MM.1S (cell line): ENCODE measurements around the gene TNFRSF13B.

Experiments used
- DNase-seq: peaks from one replicate; pipeline ENCODE4 v3.0.0-alpha.2; 2015
- H2AFZ ChIP-seq: fragments of 300-600 bp; sonication (generic); 2 replicates; pipeline ENCODE4 v1.6.0; 2016; ENCODE audit warnings: antibody characterized with exemption, low read length
- H3F3A ChIP-seq: fragments of 300-600 bp; sonication (generic); 2 replicates; pipeline ENCODE4 v1.6.1; 2016; ENCODE audit warnings: mild to moderate bottlenecking, antibody characterized with exemption, low read length, moderate library complexity, mixed read lengths; ENCODE audit not compliant: insufficient read depth
- H3K27ac ChIP-seq: fragments of 300-600 bp; sonication (generic); 2 replicates; pipeline ENCODE4 v1.5.1; 2016; ENCODE audit warnings: mild to moderate bottlenecking, low read length
- H3K27me3 ChIP-seq: fragments of 300-600 bp; sonication (generic); replicated peaks from 2 replicates; pipeline ENCODE4 v1.6.0; 2016; ENCODE audit warnings: low read length; ENCODE audit not compliant: insufficient read depth
- H3K36me3 ChIP-seq: fragments of 300-600 bp; sonication (generic); replicated peaks from 2 replicates; pipeline ENCODE4 v1.6.1; 2016; ENCODE audit warnings: mild to moderate bottlenecking, low read length, mixed read lengths; ENCODE audit not compliant: insufficient read depth
- H3K4me1 ChIP-seq: fragments of 300-600 bp; sonication (generic); 2 replicates; pipeline ENCODE4 v1.6.1; 2016; ENCODE audit warnings: low read length, mixed read lengths
- H3K4me2 ChIP-seq: fragments of 300-600 bp; sonication (generic); 2 replicates; pipeline ENCODE4 v1.6.0; 2016; ENCODE audit warnings: low read depth, low read length
- H3K4me3 ChIP-seq: fragments of 300-600 bp; sonication (generic); 2 replicates; pipeline ENCODE4 v1.5.1; 2016; ENCODE audit warnings: low read length, mixed read lengths
- H3K79me2 ChIP-seq: fragments of 300-600 bp; sonication (generic); 2 replicates; pipeline ENCODE4 v1.6.1; 2016; ENCODE audit warnings: mixed run types, low read length, mixed read lengths
- H3K9ac ChIP-seq: fragments of 300-600 bp; sonication (generic); 2 replicates; pipeline ENCODE4 v1.6.1; 2016; ENCODE audit warnings: low read length, mixed read lengths
- H3K9me2 ChIP-seq: fragments of 300-600 bp; sonication (generic); replicated peaks from 2 replicates; pipeline ENCODE4 v1.6.1; 2016; ENCODE audit warnings: mild to moderate bottlenecking, low read length, mixed read lengths; ENCODE audit not compliant: insufficient read depth
- H3K9me3 ChIP-seq: fragments of 300-600 bp; sonication (generic); replicated peaks from 2 replicates; pipeline ENCODE4 v1.6.1; 2016; ENCODE audit warnings: mild to moderate bottlenecking, low read length, mixed read lengths; ENCODE audit not compliant: insufficient read depth
- H4K20me1 ChIP-seq: fragments of 300-600 bp; sonication (generic); 2 replicates; pipeline ENCODE4 v1.6.1; 2016; ENCODE audit warnings: mild to moderate bottlenecking, low read length, moderate library complexity, mixed read lengths; ENCODE audit not compliant: insufficient read depth
- CTCF ChIP-seq: fragments of 300-600 bp; sonication (generic); IDR thresholded peaks from 2 replicates; pipeline ENCODE4 v1.5.1; 2016; ENCODE audit warnings: antibody characterized with exemption, low read length, mixed read lengths
- EZH2 ChIP-seq: fragments of 300-600 bp; sonication (generic); optimal IDR thresholded peaks from 2 replicates; pipeline ENCODE3; 2017; ENCODE audit warnings: low read depth, mild to moderate bottlenecking, antibody characterized with exemption, low read length, mixed read lengths
- EZH2phosphoT487 ChIP-seq: fragments of 300-600 bp; sonication (generic); IDR thresholded peaks from 2 replicates; pipeline ENCODE4 v1.6.1; 2018; ENCODE audit warnings: antibody characterized with exemption, low read length

Gene TNFRSF13B

GRCh38 chr17:16972346-16972745, 428 bp upstream of the TNFRSF13B start:
- H3K9ac ChIP-seq = peak overlapping the region; percentile 100
- H2AFZ ChIP-seq = no peak overlapping the region
- H3K36me3 ChIP-seq = no peaks in the 10 kb centered on the region
- no peaks in the 10 kb centered on the region for H3K9me3 ChIP-seq
- H3K27me3 ChIP-seq = no peaks in the 10 kb centered on the region
- H3K9me2 ChIP-seq = no peaks in the 10 kb centered on the region
- H3K79me2 ChIP-seq = peaks cover 57% of the 10 kb centered on the region
- peaks cover 55% of the 10 kb centered on the region for H3K4me1 ChIP-seq
- no peak for DNase-seq
- H4K20me1 ChIP-seq = no peaks in the 10 kb centered on the region
- H3K27ac ChIP-seq = peak overlapping the region; percentile 100
- peak overlapping the region; percentile 81 for H3K4me3 ChIP-seq
- H3F3A ChIP-seq = peaks cover 79% of the 10 kb centered on the region
- H3K4me2 ChIP-seq = peak overlapping the region; percentile 73
- TF ChIP-seq EZH2 = no peak
- TF ChIP-seq CTCF = no peak

GRCh38 chr17:16969931-16970906, 1.7 kb downstream of the TNFRSF13B start:
- DNase-seq = peak; percentile 92
- H3K9me2 ChIP-seq = no peaks in the 10 kb centered on the region
- H4K20me1 ChIP-seq = no peaks in the 10 kb centered on the region
- peak overlapping the region; percentile 100 for H3K27ac ChIP-seq
- no peaks in the 10 kb centered on the region for H3K27me3 ChIP-seq
- no peak overlapping the region for H2AFZ ChIP-seq
- peak overlapping the region; percentile 100 for H3K9ac ChIP-seq
- H3K9me3 ChIP-seq = no peaks in the 10 kb centered on the region
- peak overlapping the region; percentile 81 for H3K4me3 ChIP-seq
- peak overlapping the region; percentile 98 for H3K4me2 ChIP-seq
- no peak for TF ChIP-seq EZH2
- no peak for TF ChIP-seq EZH2phosphoT487
- TF ChIP-seq CTCF = no peak
- peaks cover 4% of the 10 kb centered on the region for H3K36me3 ChIP-seq
- H3K79me2 ChIP-seq = peaks cover 73% of the 10 kb centered on the region
- H3F3A ChIP-seq = peaks cover 63% of the 10 kb centered on the region
- peaks cover 41% of the 10 kb centered on the region for H3K4me1 ChIP-seq

GRCh38 chr17:16968786-16969185, 3.1 kb downstream of the TNFRSF13B start:
- no peaks in the 10 kb centered on the region for H3K27me3 ChIP-seq
- H3K9me3 ChIP-seq = no peaks in the 10 kb centered on the region
- peak overlapping the region; percentile 100 for H3K9ac ChIP-seq
- peaks cover 87% of the 10 kb centered on the region for H3K79me2 ChIP-seq
- H3K4me1 ChIP-seq = peaks cover 37% of the 10 kb centered on the region
- peaks cover 8% of the 10 kb centered on the region for H3K36me3 ChIP-seq
- H2AFZ ChIP-seq = no peak overlapping the region
- DNase-seq = peak; percentile 41
- H3K4me3 ChIP-seq = peak overlapping the region; percentile 81
- H3K27ac ChIP-seq = peak overlapping the region; percentile 100
- no peaks in the 10 kb centered on the region for H3K9me2 ChIP-seq
- no peaks in the 10 kb centered on the region for H4K20me1 ChIP-seq
- peak overlapping the region; percentile 98 for H3K4me2 ChIP-seq
- TF ChIP-seq EZH2phosphoT487 (no peak), CTCF (no peak), EZH2 (no peak)
- peaks cover 53% of the 10 kb centered on the region for H3F3A ChIP-seq
